Measurements from ENCODE around the gene DIMT1. TPM values are rescaled to one million over a fixed set of nuclear protein-coding genes. Genes with fewer than 3 reads are reported as not detected.

Gene DIMT1
- total and polyA plus RNA-seq, 2 of the 8 experiments (the other 6 are each of a cell fraction or from before 2014, with no cell fraction given), result 19.3 to 42.1 TPM

GRCh38 chr5:62342476-62342837 is 61.2 kb downstream of the DIMT1 start:
- Histone ChIP-seq H4K91ac (replicated peaks; ENCODE audit: insufficient read length, low read length) (no peak overlapping the region), H2AFZ (ENCODE audit: low read length) (no peak overlapping the region), H4K20me1 (replicated peaks in 1 of 2; ENCODE audit: control insufficient read depth in 1 of 2, insufficient read depth in 2 of 2, low read length in 2 of 2) (peaks cover 5 to 11% of the 10 kb centered on the region in 2 experiments), H2BK5ac (ENCODE audit: low read depth, low read length) (no peak overlapping the region), H3K14ac (ENCODE audit: insufficient read length) (no peak overlapping the region), H3K27me3 (replicated peaks in 1 of 4; ENCODE audit: control insufficient read depth in 3 of 4, extremely low read depth in 1 of 4, insufficient read depth in 3 of 4, low read length in 3 of 4) (no peaks in the 10 kb centered on the region), H3K18ac (ENCODE audit: extremely low read depth, low read length) (no peak overlapping the region), H3K36me3 (ENCODE audit: control insufficient read depth in 2 of 4, insufficient read depth in 4 of 4, low read length in 3 of 4) (peaks cover 0 to 2% (median 0%) of the 10 kb centered on the region in 4 experiments; a peak in 1 of 8 replicates), H3K4me2 (ENCODE audit: insufficient read depth in 1 of 2, low read depth in 2 of 2, low read length in 2 of 2) (no peak overlapping the region), H3K9me3 (ENCODE audit: insufficient read depth in 2 of 2, low read depth in 1 of 2, low read length in 1 of 2) (no peaks in the 10 kb centered on the region), H4K8ac (ENCODE audit: extremely low read depth, insufficient read depth, low read length) (no peak overlapping the region), H2BK12ac (ENCODE audit: low read depth, low read length) (no peak overlapping the region), H2BK120ac (replicated peaks; ENCODE audit: low read depth, low read length) (no peak overlapping the region), H3K23ac (ENCODE audit: insufficient read length) (no peak overlapping the region), H3K4me1 (replicated peaks in 1 of 4; ENCODE audit: control insufficient read depth in 3 of 4, insufficient read depth in 4 of 4, low read length in 3 of 4) (no peaks in the 10 kb centered on the region), H3K4me3 (ENCODE audit: extremely low read depth in 1 of 4, insufficient read depth in 2 of 4, low read depth in 3 of 4, low read length in 4 of 4) (no peak overlapping the region), H3K9ac (replicated peaks in 1 of 4; ENCODE audit: extremely low read depth in 1 of 4, low read depth in 3 of 4, low read length in 3 of 4) (no peak overlapping the region), H3K23me2 (ENCODE audit: low read depth, low read length) (no peaks in the 10 kb centered on the region), H3K56ac (replicated peaks; ENCODE audit: insufficient read length, low read depth, low read length) (no peak overlapping the region), H2BK20ac (ENCODE audit: low read length) (no peak overlapping the region), H3K4ac (replicated peaks; ENCODE audit: insufficient read length, low read depth, low read length) (no peak overlapping the region), H3K27ac (ENCODE audit: low read depth, low read length) (no peak overlapping the region), H2AK5ac (ENCODE audit: low read depth, low read length) (no peak overlapping the region), H3K79me2 (ENCODE audit: control insufficient read depth in 1 of 2, insufficient read depth in 2 of 2, low read length in 2 of 2) (peaks cover 11 to 78% of the 10 kb centered on the region in 2 experiments), H4K5ac (ENCODE audit: insufficient read length, low read depth, low read length) (no peak overlapping the region), H2BK15ac (ENCODE audit: low read length) (no peak overlapping the region), H3K79me1 (ENCODE audit: low read depth, low read length) (peaks cover 3% of the 10 kb centered on the region; the same call in 1 of the 2 replicates)
- DNase-seq (ENCODE audit: low read depth in 1 of 2, low spot score in 2 of 2) (no peak), FAIRE-seq (no peak)
- POLR2A ChIA-PET (ENCODE audit: partially characterized antibody), result no interaction called here
- CTCF ChIA-PET (ENCODE audit: partially characterized antibody), result interaction anchor here (1.0 kb wide), 1 partner anchor 118 kb away, joined by 3 read pairs; no protein-coding TSS in a partner anchor
- WGBS, 2 experiments (ENCODE audit: extremely low coverage in 1 of 2, insufficient coverage in 1 of 2, insufficient read length in 1 of 2, insufficient replicate concordance in 2 of 2, low coverage in 1 of 2, low lambda C conversion rate in 2 of 2, missing lambda C conversion rate in 1 of 2), result 100% methylated on average over 2 of the region's 2 CpGs; no CpG with 5 or more reads in 1 of the 2 experiments
- TF ChIP-seq NANOG (IDR thresholded peaks at IDR 0.05; ENCODE audit: insufficient read depth, low read depth, low read length, poor library complexity, severe bottlenecking), result no peak
- TF ChIP-seq ASH2L (IDR thresholded peaks at IDR 0.05; ENCODE audit: low read length), result no peak
- no peak for TF ChIP-seq SRF (IDR thresholded peaks at IDR 0.05; ENCODE audit: low read depth, low read length)
- no peak for TF ChIP-seq SIX5 (IDR thresholded peaks at IDR 0.05; ENCODE audit: low read depth, low read length)
- TF ChIP-seq POLR2A (IDR thresholded peaks at IDR 0.05; ENCODE audit: control extremely low read depth in 1 of 2, low read depth in 2 of 2, low read length in 2 of 2), result no peak
- TF ChIP-seq TAF1 (IDR thresholded peaks at IDR 0.05; ENCODE audit: low read depth, low read length), result no peak
- TF ChIP-seq SUZ12 (IDR thresholded peaks at IDR 0.05; ENCODE audit: low read length), result no peak
- TF ChIP-seq GABPA (IDR thresholded peaks at IDR 0.05; ENCODE audit: borderline replicate concordance, insufficient read depth, low read length), result no peak
- no peak for TF ChIP-seq RAD21 (IDR thresholded peaks at IDR 0.05 in 1 of 2, conservative IDR thresholded peaks at IDR 0.05 in 1 of 2; ENCODE audit: low read depth in 2 of 2, low read length in 2 of 2)
- no peak for TF ChIP-seq TAF7 (optimal IDR thresholded peaks at IDR 0.05; ENCODE audit: borderline replicate concordance, low read depth, low read length)
- no peak for TF ChIP-seq MAX (IDR thresholded peaks at IDR 0.05)
- TF ChIP-seq JUN (IDR thresholded peaks at IDR 0.05; ENCODE audit: low read depth, low read length), result no peak
- no peak for TF ChIP-seq BACH1 (IDR thresholded peaks at IDR 0.05; ENCODE audit: low read length)
- TF ChIP-seq CHD1 (IDR thresholded peaks at IDR 0.05; ENCODE audit: low read depth, low read length), result no peak
- TF ChIP-seq CEBPB (IDR thresholded peaks at IDR 0.05; ENCODE audit: low read depth, low read length), result no peak
- no peak for TF ChIP-seq POU5F1 (IDR thresholded peaks at IDR 0.05; ENCODE audit: low read depth, low read length)
